ENCODE data around the gene SPACDR.
"Not testable (repeated sequence)": the region's sequence is repeated elsewhere in the genome, so short reads cannot be mapped to it uniquely, and the experiment has no call there.

Gene SPACDR

GRCh38 chr7:100452513-100452912 lies 11.5 kb downstream of the SPACDR start:
- Histone ChIP-seq H3K4me3 (replicated peaks; ENCODE audit: insufficient read depth, low read length) (no peak overlapping the region), H3K27me3 (ENCODE audit: insufficient read depth, poor library complexity, severe bottlenecking) (no peaks in the 10 kb centered on the region), H3K27ac (replicated peaks) (no peak overlapping the region)
- DNase-seq (ENCODE audit: low read depth in 1 of 2, low spot score in 1 of 2): no peak
- TF ChIP-seq CTCF (IDR thresholded peaks at IDR 0.05; ENCODE audit: insufficient read depth, low read length) (no peak), REST (IDR thresholded peaks at IDR 0.05; ENCODE audit: insufficient replicate concordance, low read depth) (no peak), GABPA (IDR thresholded peaks at IDR 0.05; ENCODE audit: low read depth) (no peak), SPI1 (IDR thresholded peaks at IDR 0.05; ENCODE audit: borderline replicate concordance, low read depth) (no peak), POLR2AphosphoS5 (IDR thresholded peaks at IDR 0.05; ENCODE audit: low read depth) (no peak)

- no peak for TF ChIP-seq REST (IDR thresholded peaks at IDR 0.05; ENCODE audit: insufficient replicate concordance, low read depth)
- no peak for TF ChIP-seq GABPA (IDR thresholded peaks at IDR 0.05; ENCODE audit: low read depth)
- TF ChIP-seq CTCF (IDR thresholded peaks at IDR 0.05; ENCODE audit: insufficient read depth, low read length): no peak
- no peak for TF ChIP-seq POLR2AphosphoS5 (IDR thresholded peaks at IDR 0.05; ENCODE audit: low read depth)
- no peak for TF ChIP-seq SPI1 (IDR thresholded peaks at IDR 0.05; ENCODE audit: borderline replicate concordance, low read depth)
- Histone ChIP-seq H3K27me3 (ENCODE audit: insufficient read depth, poor library complexity, severe bottlenecking) (no peaks in the 10 kb centered on the region), H3K27ac (replicated peaks) (no peak overlapping the region), H3K4me3 (replicated peaks; ENCODE audit: insufficient read depth, low read length) (no peak overlapping the region)
- no peak for DNase-seq (ENCODE audit: low read depth in 1 of 2, low spot score in 1 of 2)
These were observed 14.8 kb downstream of the SPACDR start for GRCh38 chr7:100449190-100449795.

GRCh38 chr7:100447363-100447762 lies 16.7 kb downstream of the SPACDR start:
- not testable (repeated sequence) for H3K27ac ChIP-seq (replicated peaks); DNase-seq (ENCODE audit: low read depth in 1 of 2, low spot score in 1 of 2); H3K27me3 ChIP-seq (ENCODE audit: insufficient read depth, poor library complexity, severe bottlenecking); H3K4me3 ChIP-seq (replicated peaks; ENCODE audit: insufficient read depth, low read length)

GRCh38 chr7:100446040-100446439 lies 18.0 kb downstream of the SPACDR start:
- DNase-seq (ENCODE audit: low read depth in 1 of 2, low spot score in 1 of 2): no peak
- TF ChIP-seq GABPA (IDR thresholded peaks at IDR 0.05; ENCODE audit: low read depth) (no peak), POLR2AphosphoS5 (IDR thresholded peaks at IDR 0.05; ENCODE audit: low read depth) (no peak), REST (IDR thresholded peaks at IDR 0.05; ENCODE audit: insufficient replicate concordance, low read depth) (no peak), CTCF (IDR thresholded peaks at IDR 0.05; ENCODE audit: insufficient read depth, low read length) (no peak), SPI1 (IDR thresholded peaks at IDR 0.05; ENCODE audit: borderline replicate concordance, low read depth) (no peak)
- H3K27me3 ChIP-seq (ENCODE audit: insufficient read depth, poor library complexity, severe bottlenecking): no peaks in the 10 kb centered on the region
- no peak overlapping the region for H3K27ac ChIP-seq (replicated peaks)
- no peak overlapping the region for H3K4me3 ChIP-seq (replicated peaks; ENCODE audit: insufficient read depth, low read length)
